CD8-positive, alpha-beta memory T cell (primary cell): ENCODE results near the gene NRSN2. TPM values are rescaled to one million over a fixed set of nuclear protein-coding genes. Genes with fewer than 3 reads are reported as not detected.

Experiments used
- polyA plus RNA-seq: library from polyadenylated mRNA; unstranded; fragments of 300-500 nt; fragmentation: Illumina TruSeq; gene quantifications from one replicate; pipeline ENCODE4 v1.2.3, GENCODE V29; 2021
- total RNA-seq, 2 experiments: library from RNA; stranded (reverse); gene quantifications; one replicate each; pipeline ENCODE4 v1.2.3, GENCODE V29; 2021

The NRSN2 gene
- total and polyA plus RNA-seq, 3 experiments from 2014 or later: 1.0 to 9.5 (median 7.6) TPM

Other genes starting within 250 kb of the NRSN2 start
- not detected for gene DEFB126, start 204.5 kb upstream of the NRSN2 start, total RNA-seq
- not detected for gene DEFB126, start 204.5 kb upstream of the NRSN2 start, polyA plus RNA-seq
- gene DEFB127, start 189.7 kb upstream of the NRSN2 start, total RNA-seq: not detected
- not detected for gene DEFB127, start 189.7 kb upstream of the NRSN2 start, polyA plus RNA-seq
- gene DEFB128, start 157.4 kb upstream of the NRSN2 start, total RNA-seq: not detected
- not detected for gene DEFB128, start 157.4 kb upstream of the NRSN2 start, polyA plus RNA-seq
- gene DEFB129, start 119.9 kb upstream of the NRSN2 start, total RNA-seq: not detected
- not detected for gene DEFB129, start 119.9 kb upstream of the NRSN2 start, polyA plus RNA-seq
- gene DEFB132, start 89.4 kb upstream of the NRSN2 start, total RNA-seq: not detected
- gene DEFB132, start 89.4 kb upstream of the NRSN2 start, polyA plus RNA-seq: not detected
- 1 to 10 TPM; 3.7 to 4.3 TPM for gene C20orf96, start 56.4 kb upstream of the NRSN2 start, total RNA-seq
- gene C20orf96, start 56.4 kb upstream of the NRSN2 start, polyA plus RNA-seq: 0.46 TPM
- gene ZCCHC3, start 49.5 kb upstream of the NRSN2 start, total RNA-seq: 10 to 100 TPM; 25.3 to 25.4 TPM
- gene ZCCHC3, start 49.5 kb upstream of the NRSN2 start, polyA plus RNA-seq: 14.1 TPM
- gene SOX12, start 21.6 kb upstream of the NRSN2 start, total RNA-seq: 1 to 10 TPM; 4.7 to 5.1 TPM
- 0.64 TPM for gene SOX12, start 21.6 kb upstream of the NRSN2 start, polyA plus RNA-seq
- gene TRIB3, start 33.6 kb downstream of the NRSN2 start, total RNA-seq: 10 to 100 TPM; 24.6 to 28.7 TPM
- 12.0 TPM for gene TRIB3, start 33.6 kb downstream of the NRSN2 start, polyA plus RNA-seq
- 10 to 100 TPM; 83.7 to 90.5 TPM for gene RBCK1, start 61.2 kb downstream of the NRSN2 start, total RNA-seq
- 95.7 TPM for gene RBCK1, start 61.2 kb downstream of the NRSN2 start, polyA plus RNA-seq
- 10 to 100 TPM; 24.6 to 25.0 TPM for gene TBC1D20, start 115.4 kb downstream of the NRSN2 start, total RNA-seq
- gene TBC1D20, start 115.4 kb downstream of the NRSN2 start, polyA plus RNA-seq: 28.6 TPM
- gene CSNK2A1, start 196.7 kb downstream of the NRSN2 start, total RNA-seq: 100 to 1,000 TPM; 172 to 173 TPM
- gene CSNK2A1, start 196.7 kb downstream of the NRSN2 start, polyA plus RNA-seq: 53.1 TPM